HG03066 (cell line): Measurements from ENCODE around the gene RHBDD1.
A peak's percentile ranks its signal among the peaks of the same experiment; 100 is the strongest.

Experiments used
- ATAC-seq: cut with Tn5 transposase; IDR thresholded peaks from one replicate; pipeline ENCODE4 v1.9.1; 2021; ENCODE audit warnings: low read depth; ENCODE audit not compliant: unreplicated experiment

RHBDD1 gene

GRCh38 chr2:227020416-227020815, 184.6 kb downstream of the RHBDD1 start:
- ATAC-seq: no peak

GRCh38 chr2:227022608-227023007, 186.8 kb downstream of the RHBDD1 start:
- ATAC-seq: no peak

- ATAC-seq: no peak
Measured at GRCh38 chr2:227025510-227025909, 189.7 kb downstream of the RHBDD1 start.

GRCh38 chr2:227029426-227030105, 193.7 kb downstream of the RHBDD1 start:
- no peak for ATAC-seq

GRCh38 chr2:227030789-227031188, 194.9 kb downstream of the RHBDD1 start:
- no peak for ATAC-seq

GRCh38 chr2:227031379-227031778, 195.5 kb downstream of the RHBDD1 start:
- ATAC-seq: no peak

- peak; percentile 70 for ATAC-seq
Measured at GRCh38 chr2:227033471-227034148, 197.8 kb downstream of the RHBDD1 start.

- no peak for ATAC-seq
Measured at GRCh38 chr2:227035711-227036367, 200.0 kb downstream of the RHBDD1 start.

- ATAC-seq: no peak
Measured at GRCh38 chr2:227036527-227036926, 200.7 kb downstream of the RHBDD1 start.

GRCh38 chr2:227038550-227039189, 202.8 kb downstream of the RHBDD1 start:
- ATAC-seq: no peak

- no peak for ATAC-seq
Measured at GRCh38 chr2:227043981-227044380, 208.1 kb downstream of the RHBDD1 start.
